22Rv1 (cell line): Measurements from ENCODE around the gene MYH6.

ENCODE experiments used
- CTCF ChIP-seq: fragments of 450-650 bp; IDR thresholded peaks from 2 replicates; pipeline ENCODE4 v1.5.1; 2017; ENCODE audit warnings: mild to moderate bottlenecking
- ZFX ChIP-seq: fragments of 450-650 bp; IDR thresholded peaks from 2 replicates; pipeline ENCODE4 v1.6.1; 2017; ENCODE audit warnings: antibody characterized with exemption, borderline replicate concordance

DNA sequence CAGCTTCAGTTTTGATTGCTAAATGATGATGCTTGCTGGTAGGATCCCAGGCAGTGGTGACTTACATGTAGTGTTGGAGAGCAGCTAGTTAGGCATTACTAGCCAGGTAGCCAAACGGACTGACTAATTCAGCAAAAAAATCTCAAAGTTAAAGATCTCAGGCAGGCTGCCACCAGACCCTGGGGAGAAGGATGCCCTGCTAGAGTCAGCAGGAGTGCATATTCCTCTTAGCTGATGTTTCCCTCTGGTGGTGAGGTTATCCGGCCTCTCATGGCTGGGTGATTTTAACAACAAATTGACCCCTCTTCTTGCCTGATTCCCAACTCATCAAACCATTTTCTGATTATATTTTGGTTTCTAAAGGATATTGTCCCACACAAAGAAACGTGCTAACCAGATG lies 45.9 kb downstream of the MYH6 start:
- TF ChIP-seq CTCF, result no peak
- TF ChIP-seq ZFX, result no peak
